Measurements from ENCODE around the gene BATF. TPM values are rescaled to one million over a fixed set of nuclear protein-coding genes. Genes with fewer than 3 reads are reported as not detected.

The BATF gene
- total RNA-seq, 4 donors from 2014 or later, result 0.36 to 5.2 (median 1.1) TPM

- Histone ChIP-seq H3K4me3 (no peak overlapping the region), H3K9me3 (no peaks in the 10 kb centered on the region), H3K36me3 (no peaks in the 10 kb centered on the region), H3K27ac (no peak overlapping the region), H3K4me1 (peaks cover 0 to 3% of the 10 kb centered on the region in 2 donors), H3K27me3 (no peaks in the 10 kb centered on the region)
- DNase-seq (no peak), ATAC-seq (no peak)
- in situ Hi-C loops (cut with MboI; ENCODE audit: low sequenced_read_pairs in 4 of 4), result loop anchor here in 2 of 4 donors (10.0 to 25.0 kb wide), 2 partner anchors 359 to 372 kb away; partner anchors contain the start of gene NEK9 (in 2 of the 2)
- intact Hi-C loops (cut with DNase I; ENCODE audit: low total_unique reads), result no loop called here
- no peak for TF ChIP-seq POLR2A (IDR thresholded peaks at IDR 0.05)
- TF ChIP-seq CTCF (IDR thresholded peaks at IDR 0.05 in 4 of 5, conservative IDR thresholded peaks at IDR 0.05 in 1 of 5), result no peak
Observed at GRCh38 chr14:75496755-75497154, 25.5 kb upstream of the BATF start.

GRCh38 chr14:75497191-75497590 is 25.1 kb upstream of the BATF start:
- no peak for DNase-seq
- intact Hi-C loops (cut with DNase I; ENCODE audit: low total_unique reads), result no loop called here
- no peak for TF ChIP-seq POLR2A (IDR thresholded peaks at IDR 0.05)
- TF ChIP-seq CTCF (IDR thresholded peaks at IDR 0.05 in 4 of 5, conservative IDR thresholded peaks at IDR 0.05 in 1 of 5), result no peak
- H3K27me3 ChIP-seq, result no peaks in the 10 kb centered on the region
- no peaks in the 10 kb centered on the region for H3K9me3 ChIP-seq
- no peaks in the 10 kb centered on the region for H3K36me3 ChIP-seq
- in situ Hi-C loops (cut with MboI; ENCODE audit: low sequenced_read_pairs in 4 of 4), result loop anchor here in 2 of 4 donors (10.0 to 25.0 kb wide), 2 partner anchors 360 to 372 kb away; partner anchors contain the start of gene NEK9 (in 2 of the 2)
- peaks cover 0 to 3% of the 10 kb centered on the region in 2 donors for H3K4me1 ChIP-seq
- H3K4me3 ChIP-seq, result no peak overlapping the region
- ATAC-seq, result no peak
- no peak overlapping the region for H3K27ac ChIP-seq

GRCh38 chr14:75497701-75498100 is 24.6 kb upstream of the BATF start:
- H3K4me3 ChIP-seq, result no peak overlapping the region
- no peak for ATAC-seq
- no peaks in the 10 kb centered on the region for H3K9me3 ChIP-seq
- H3K4me1 ChIP-seq, result peaks cover 0 to 2% of the 10 kb centered on the region in 2 donors
- H3K27ac ChIP-seq, result no peak overlapping the region
- no peak for DNase-seq
- in situ Hi-C loops (cut with MboI; ENCODE audit: low sequenced_read_pairs in 4 of 4) (loop anchor here in 2 of 4 donors (10.0 to 25.0 kb wide), 2 partner anchors 360 to 373 kb away; partner anchors contain the start of gene NEK9 (in 2 of the 2)), intact Hi-C loops (cut with DNase I; ENCODE audit: low total_unique reads) (no loop called here)
- TF ChIP-seq CTCF (IDR thresholded peaks at IDR 0.05 in 4 of 5, conservative IDR thresholded peaks at IDR 0.05 in 1 of 5) (no peak), POLR2A (IDR thresholded peaks at IDR 0.05) (no peak)
- H3K27me3 ChIP-seq, result no peaks in the 10 kb centered on the region
- H3K36me3 ChIP-seq, result no peaks in the 10 kb centered on the region

- ATAC-seq, result no peak
Observed at GRCh38 chr14:75499084-75499875, 23.0 kb upstream of the BATF start.

More at GRCh38 chr14:75499084-75499875, 23.0 kb upstream of the BATF start:
- Histone ChIP-seq H3K4me1 (no peaks in the 10 kb centered on the region), H3K27me3 (no peaks in the 10 kb centered on the region), H3K27ac (no peak overlapping the region), H3K4me3 (no peak overlapping the region), H3K36me3 (no peaks in the 10 kb centered on the region), H3K9me3 (no peaks in the 10 kb centered on the region)
- TF ChIP-seq POLR2A (IDR thresholded peaks at IDR 0.05) (no peak), CTCF (IDR thresholded peaks at IDR 0.05 in 4 of 5, conservative IDR thresholded peaks at IDR 0.05 in 1 of 5) (no peak)
- intact Hi-C loops (cut with DNase I; ENCODE audit: low total_unique reads), result no loop called here
- in situ Hi-C loops (cut with MboI; ENCODE audit: low sequenced_read_pairs in 4 of 4), result loop anchor here in 2 of 4 donors (10.0 to 25.0 kb wide), 2 partner anchors 362 to 374 kb away; partner anchors contain the start of gene NEK9 (in 2 of the 2)
- DNase-seq, result no peak

Measured in gastrocnemius medialis (tissue), 4 donors.